Left forelimb (tissue), 1 donor: ENCODE measurements around the gene MTHFD1.

Source experiments
- DNase-seq: peaks from one replicate; pipeline ENCODE4 v3.0.0-alpha.2; 2018; ENCODE audit warnings: low spot score

The MTHFD1 gene

GRCh38 chr14:64407329-64407728 lies 19.2 kb downstream of the MTHFD1 start:
- DNase-seq = no peak

- DNase-seq = no peak
Measured at GRCh38 chr14:64409126-64409920, 21.2 kb downstream of the MTHFD1 start.

GRCh38 chr14:64410084-64410774 lies 22.1 kb downstream of the MTHFD1 start:
- DNase-seq = no peak

GRCh38 chr14:64411001-64411400 lies 22.8 kb downstream of the MTHFD1 start:
- no peak for DNase-seq

GRCh38 chr14:64412237-64412636 lies 24.1 kb downstream of the MTHFD1 start:
- no peak for DNase-seq

- DNase-seq = no peak
Measured at GRCh38 chr14:64416348-64416932, 28.3 kb downstream of the MTHFD1 start.

GRCh38 chr14:64417055-64417770 lies 29.1 kb downstream of the MTHFD1 start:
- DNase-seq = no peak

GRCh38 chr14:64417771-64418125 lies 29.6 kb downstream of the MTHFD1 start:
- no peak for DNase-seq

GRCh38 chr14:64419003-64419402 lies 30.9 kb downstream of the MTHFD1 start:
- DNase-seq = no peak

- DNase-seq = no peak
Measured at GRCh38 chr14:64421166-64421565, 33.0 kb downstream of the MTHFD1 start.

- no peak for DNase-seq
Measured at GRCh38 chr14:64422005-64422404, 33.9 kb downstream of the MTHFD1 start.

GRCh38 chr14:64422756-64423155 lies 34.6 kb downstream of the MTHFD1 start:
- no peak for DNase-seq

GRCh38 chr14:64423987-64424386 lies 35.8 kb downstream of the MTHFD1 start:
- no peak for DNase-seq

- no peak for DNase-seq
Measured at GRCh38 chr14:64434528-64434927, 46.4 kb downstream of the MTHFD1 start.

- no peak for DNase-seq
Measured at GRCh38 chr14:64438181-64438841, 50.2 kb downstream of the MTHFD1 start.

GRCh38 chr14:64439141-64439540 lies 51.0 kb downstream of the MTHFD1 start:
- no peak for DNase-seq

GRCh38 chr14:64440494-64440893 lies 52.3 kb downstream of the MTHFD1 start:
- DNase-seq = no peak

- DNase-seq = no peak
Measured at GRCh38 chr14:64442300-64442988, 54.3 kb downstream of the MTHFD1 start.

- DNase-seq = no peak
Measured at GRCh38 chr14:64444140-64444539, 56.0 kb downstream of the MTHFD1 start.

- DNase-seq = no peak
Measured at GRCh38 chr14:64444984-64445845, 57.1 kb downstream of the MTHFD1 start.
